Epidermal melanocyte (primary cell): ENCODE measurements around the gene SPIB.
"Not testable (repeated sequence)": the region's sequence is repeated elsewhere in the genome, so short reads cannot be mapped to it uniquely, and the experiment has no call there.

Source experiments
- DNase-seq: peaks from one replicate; pipeline ENCODE4 v3.0.0; 2011; ENCODE audit warnings: low spot score; ENCODE audit not compliant: insufficient read length

Gene SPIB

DNA sequence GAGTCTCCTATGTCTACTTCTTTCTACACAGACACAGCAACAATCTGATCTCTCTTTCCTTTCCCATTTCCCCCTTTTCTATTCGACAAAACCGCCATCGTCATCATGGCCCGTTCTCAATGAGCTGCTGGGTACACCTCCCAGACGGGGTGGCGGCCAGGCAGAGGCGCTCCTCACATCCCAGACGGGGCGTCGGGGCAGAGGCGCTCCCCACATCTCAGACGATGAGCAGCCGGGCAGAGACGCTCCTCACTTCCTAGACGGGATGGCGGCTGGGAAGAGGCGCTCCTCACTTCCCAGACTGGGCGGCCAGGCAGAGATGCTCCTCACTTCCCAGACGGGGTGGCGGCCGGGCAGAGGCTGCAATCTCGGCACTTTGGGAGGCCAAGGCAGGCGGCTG lies 27.8 kb upstream of the SPIB start:
- DNase-seq, result not testable (repeated sequence)

GRCh38 chr19:50392759-50393158 lies 26.0 kb upstream of the SPIB start:
- DNase-seq, result no peak

GRCh38 chr19:50393589-50393988 lies 25.1 kb upstream of the SPIB start:
- no peak for DNase-seq

DNA sequence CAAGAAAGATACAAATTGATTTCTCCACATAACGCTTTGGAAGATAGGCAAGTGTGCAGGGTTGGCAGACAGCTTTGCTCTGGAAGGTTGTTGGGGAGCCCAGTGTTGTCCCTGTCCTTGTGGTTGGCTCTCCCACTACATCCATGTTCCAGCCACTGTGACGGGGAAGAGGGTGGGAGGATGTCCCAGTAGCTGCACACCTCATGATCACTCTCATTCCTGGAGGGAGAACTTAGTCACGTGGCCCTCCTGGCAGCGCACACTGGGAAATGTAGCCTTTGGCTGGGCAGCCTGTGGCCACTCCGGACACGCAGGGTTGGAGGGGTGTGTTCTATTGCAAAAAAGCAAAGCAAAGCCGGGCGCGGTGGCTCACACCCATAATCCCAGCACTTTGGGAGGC lies 24.7 kb upstream of the SPIB start:
- no peak for DNase-seq

DNA sequence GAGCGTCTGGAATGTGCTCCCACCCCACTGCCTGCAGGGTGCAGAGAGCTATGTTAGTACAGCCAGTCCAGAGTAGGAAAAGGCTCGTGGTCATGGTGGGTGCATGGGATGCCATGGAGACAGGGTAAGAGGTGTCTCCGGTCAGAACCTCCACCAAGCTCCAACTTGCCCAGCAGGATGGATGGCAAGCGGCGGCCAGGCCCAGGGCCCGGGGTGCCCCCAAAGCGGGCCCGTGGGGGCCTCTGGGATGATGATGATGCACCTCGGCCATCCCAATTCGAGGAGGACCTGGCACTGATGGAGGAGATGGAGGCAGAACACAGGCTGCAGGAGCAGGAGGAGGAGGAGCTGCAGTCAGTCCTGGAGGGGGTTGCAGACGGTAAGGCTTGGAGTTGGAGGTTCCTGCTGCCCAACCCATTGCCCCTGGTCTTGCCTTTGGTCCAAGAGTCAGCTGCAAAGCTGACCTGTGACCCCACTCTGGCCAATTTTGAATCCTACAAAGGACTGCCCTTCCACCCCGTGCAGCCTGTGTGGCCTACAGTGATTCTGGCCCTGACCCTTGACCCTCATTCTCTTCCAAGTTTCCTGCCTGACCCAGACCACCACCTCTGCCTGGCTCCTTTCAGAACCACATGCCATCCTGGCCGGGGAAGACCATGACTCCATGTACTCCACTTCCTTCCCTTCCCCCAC lies 19.9 kb upstream of the SPIB start:
- DNase-seq, result no peak

- DNase-seq, result no peak
Observed at GRCh38 chr19:50399368-50399745, 19.4 kb upstream of the SPIB start.

GRCh38 chr19:50401605-50402450 lies 16.9 kb upstream of the SPIB start:
- no peak for DNase-seq

- no peak for DNase-seq
Observed at GRCh38 chr19:50402544-50403301, 16.0 kb upstream of the SPIB start.

DNA sequence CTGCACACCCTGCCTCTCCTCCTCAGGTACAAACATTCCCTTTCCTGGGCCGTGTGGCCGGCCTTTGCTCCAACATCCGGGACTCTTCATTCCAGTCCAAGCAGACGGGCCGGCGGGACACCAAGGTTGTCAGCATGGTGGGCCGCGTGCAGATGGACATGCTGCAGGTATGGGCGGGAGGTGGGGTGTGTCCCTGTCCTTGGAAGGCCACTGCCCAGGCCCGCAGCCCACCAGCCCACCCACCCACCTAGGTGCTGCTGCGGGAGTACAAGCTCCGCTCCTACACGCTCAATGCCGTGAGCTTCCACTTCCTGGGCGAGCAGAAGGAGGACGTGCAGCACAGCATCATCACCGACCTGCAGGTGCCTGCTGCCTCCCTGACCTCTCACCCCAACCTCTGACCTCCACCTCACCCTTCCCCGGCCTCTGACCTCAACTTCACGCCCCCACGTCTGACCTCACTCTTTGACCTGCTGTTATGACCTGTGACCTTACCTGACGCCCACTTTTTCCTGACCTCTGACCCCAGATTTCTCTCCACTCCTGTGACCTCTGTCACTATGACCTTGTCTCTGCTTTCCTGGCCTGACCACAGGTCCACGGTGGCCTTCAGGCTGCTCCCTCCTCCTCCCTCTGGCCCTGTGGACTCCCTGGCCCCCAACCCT lies 12.4 kb upstream of the SPIB start:
- DNase-seq, result no peak

DNA sequence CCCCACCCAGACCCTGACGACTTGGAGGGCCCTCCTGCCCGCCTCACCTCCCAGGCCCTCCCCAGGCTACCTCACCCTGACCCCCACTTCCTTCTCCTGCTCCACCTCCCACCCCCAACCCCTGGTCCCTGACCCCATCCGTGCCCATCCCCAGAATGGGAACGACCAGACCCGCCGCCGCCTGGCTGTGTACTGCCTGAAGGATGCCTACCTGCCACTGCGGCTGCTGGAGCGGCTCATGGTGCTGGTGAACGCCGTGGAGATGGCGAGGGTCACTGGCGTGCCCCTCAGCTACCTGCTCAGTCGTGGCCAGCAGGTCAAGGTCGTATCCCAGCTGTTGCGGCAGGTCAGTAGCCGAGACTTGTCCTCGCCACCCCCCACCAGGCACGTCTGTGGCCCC lies 11.9 kb upstream of the SPIB start:
- no peak for DNase-seq

DNA sequence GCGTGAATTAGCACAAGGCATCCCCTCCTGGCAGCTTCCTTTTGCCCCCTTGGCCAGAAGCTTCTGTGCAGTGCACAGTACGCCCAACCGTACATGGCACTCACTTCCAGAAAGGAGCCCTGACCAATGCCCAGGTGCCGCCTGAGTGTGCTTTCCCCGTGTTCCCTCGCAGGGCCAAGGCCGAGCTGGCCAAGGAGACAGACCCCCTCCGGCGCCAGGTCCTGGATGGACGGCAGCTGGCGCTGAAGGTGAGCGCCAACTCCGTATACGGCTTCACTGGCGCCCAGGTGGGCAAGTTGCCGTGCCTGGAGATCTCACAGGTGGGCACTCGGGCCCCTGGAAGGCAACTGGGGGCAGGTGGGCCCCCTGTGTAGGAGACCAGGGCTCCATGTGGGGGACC lies 9.4 kb upstream of the SPIB start:
- DNase-seq, result no peak

DNA sequence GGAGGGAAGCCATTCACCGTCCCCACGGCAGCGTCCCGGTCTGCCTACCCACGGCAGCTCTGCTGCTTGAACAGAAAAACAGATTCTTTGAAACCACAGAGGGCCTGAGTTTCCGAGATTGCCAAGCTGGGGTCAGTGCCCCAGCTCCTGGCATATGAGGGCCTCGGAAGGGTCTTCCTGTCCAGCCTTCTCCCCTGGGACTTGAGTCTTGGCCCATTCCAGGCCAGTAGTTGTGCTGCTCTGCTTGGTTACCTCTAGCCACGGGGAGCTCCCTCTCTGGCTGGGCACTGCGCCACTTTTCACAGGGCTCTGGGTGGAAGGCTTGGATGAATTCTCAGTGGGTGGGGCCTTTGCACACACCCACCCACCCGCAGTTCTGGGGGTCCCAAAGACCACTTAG lies 8.6 kb upstream of the SPIB start:
- no peak for DNase-seq

GRCh38 chr19:50412419-50412818 lies 6.3 kb upstream of the SPIB start:
- DNase-seq, result no peak

- DNase-seq, result no peak
Observed at GRCh38 chr19:50413096-50413495, 5.6 kb upstream of the SPIB start.

DNA sequence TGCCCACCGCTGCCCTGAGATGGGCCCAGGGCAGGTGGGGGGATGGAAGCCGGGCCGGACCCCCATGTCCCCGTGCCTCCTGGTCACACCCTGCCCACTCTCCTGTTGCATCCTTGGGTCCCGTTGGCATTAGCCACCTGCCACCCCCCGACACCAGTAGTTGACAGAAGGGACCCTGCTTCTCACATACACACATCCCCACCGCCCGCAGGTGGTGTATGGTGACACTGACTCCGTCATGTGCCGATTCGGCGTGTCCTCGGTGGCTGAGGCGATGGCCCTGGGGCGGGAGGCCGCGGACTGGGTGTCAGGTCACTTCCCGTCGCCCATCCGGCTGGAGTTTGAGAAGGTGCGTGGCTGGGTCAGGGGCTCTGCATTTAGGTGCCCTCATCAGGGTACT lies 5.2 kb upstream of the SPIB start:
- no peak for DNase-seq

DNA sequence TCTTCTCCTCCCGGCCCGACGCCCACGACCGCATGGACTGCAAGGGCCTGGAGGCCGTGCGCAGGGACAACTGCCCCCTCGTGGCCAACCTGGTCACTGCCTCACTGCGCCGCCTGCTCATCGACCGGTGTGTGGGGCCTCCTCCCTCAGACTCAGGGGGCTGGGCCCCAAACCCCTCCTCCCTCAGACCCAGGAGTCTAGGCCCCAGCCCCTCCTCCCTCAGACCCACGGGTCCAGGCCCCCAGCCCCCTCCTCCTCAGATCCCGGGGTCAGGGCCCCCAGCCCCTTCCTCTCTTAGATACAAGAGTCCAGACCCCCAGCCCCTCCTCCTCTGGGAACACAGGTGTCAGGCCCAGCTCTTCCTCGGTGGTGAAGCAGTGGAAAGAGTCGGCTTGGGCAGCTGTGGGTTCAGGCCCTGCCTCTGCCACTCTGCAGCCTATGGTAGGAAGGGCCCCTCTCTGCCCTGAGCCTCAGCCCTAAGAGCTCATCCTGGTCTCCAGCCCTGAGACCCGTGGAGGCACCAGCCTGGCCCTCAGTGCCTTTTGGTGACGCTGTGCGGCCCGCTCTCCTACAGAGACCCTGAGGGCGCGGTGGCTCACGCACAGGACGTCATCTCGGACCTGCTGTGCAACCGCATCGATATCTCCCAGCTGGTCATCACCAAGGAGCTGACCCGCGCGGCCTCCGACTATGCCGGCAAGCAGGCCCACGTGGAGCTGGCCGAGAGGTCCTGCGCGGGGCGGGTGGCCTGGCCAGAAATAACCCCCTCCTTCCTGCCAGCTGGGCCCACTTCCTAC lies 3.7 kb upstream of the SPIB start:
- DNase-seq, result peak; percentile 78

DNA sequence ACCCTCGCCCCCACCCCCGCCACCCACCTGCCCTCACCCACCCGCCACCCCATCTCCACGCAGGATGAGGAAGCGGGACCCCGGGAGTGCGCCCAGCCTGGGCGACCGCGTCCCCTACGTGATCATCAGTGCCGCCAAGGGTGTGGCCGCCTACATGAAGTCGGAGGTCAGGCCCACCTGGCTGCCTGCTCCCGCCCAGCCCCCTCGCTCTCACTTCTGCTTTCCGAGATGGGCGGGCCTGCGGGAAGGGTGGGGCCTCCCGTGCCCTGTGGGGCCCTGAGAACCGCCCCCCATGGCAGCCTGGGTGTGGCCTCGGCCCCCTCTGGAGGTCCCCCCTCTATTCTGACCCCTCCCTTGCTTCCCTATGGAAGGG lies 3.1 kb upstream of the SPIB start:
- no peak for DNase-seq

DNA sequence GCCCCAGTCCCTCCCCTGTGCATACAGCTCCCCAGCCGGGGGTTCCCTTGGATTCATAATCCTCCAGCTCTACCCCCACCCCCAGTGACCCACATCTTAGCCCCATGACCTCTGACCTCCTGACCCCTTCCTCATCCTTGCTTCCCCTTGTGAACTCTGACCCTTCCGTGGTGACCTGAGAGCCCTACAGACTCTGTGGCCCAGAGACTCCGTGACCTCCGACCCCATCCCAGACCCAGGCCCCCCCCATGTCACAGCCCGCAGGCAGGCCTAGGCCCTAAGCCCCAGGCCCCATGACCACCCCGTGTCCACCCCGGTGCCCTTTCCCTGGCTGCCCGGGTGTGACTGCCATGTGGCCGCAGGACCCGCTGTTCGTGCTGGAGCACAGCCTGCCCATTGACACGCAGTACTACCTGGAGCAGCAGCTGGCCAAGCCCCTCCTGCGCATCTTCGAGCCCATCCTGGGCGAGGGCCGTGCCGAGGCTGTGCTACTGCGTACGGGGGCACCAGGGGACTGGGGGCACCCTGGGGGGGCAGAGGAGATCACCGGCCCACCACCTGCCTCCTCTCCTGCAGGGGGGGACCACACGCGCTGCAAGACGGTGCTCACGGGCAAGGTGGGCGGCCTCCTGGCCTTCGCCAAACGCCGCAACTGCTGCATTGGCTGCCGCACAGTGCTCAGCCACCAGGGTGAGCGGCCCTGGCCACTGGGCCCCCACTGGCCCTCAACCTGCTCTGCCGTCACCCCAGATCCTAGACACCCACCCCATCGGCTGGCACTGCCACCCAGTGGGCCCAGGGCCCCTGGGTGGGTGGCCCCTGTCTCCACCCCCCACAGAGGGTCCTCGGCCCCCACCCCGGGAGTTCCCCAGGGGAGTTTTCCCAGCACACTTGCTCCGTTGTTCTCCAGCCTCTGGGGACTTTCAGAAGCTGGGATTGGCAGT lies 2.4 kb upstream of the SPIB start:
- no peak for DNase-seq

GRCh38 chr19:50417111-50418081 lies 1.3 kb upstream of the SPIB start:
- DNase-seq, result no peak
